Fibroblast of lung (primary cell): ENCODE results near the gene POLR2L.

ENCODE experiments used
- CTCF ChIP-seq, 2 donors: IDR thresholded peaks in 1 of 2; conservative IDR thresholded peaks in 1 of 2; 1 replicate in 1 of 2; 2 replicates in 1 of 2; pipeline ENCODE4 v1.5.1; 2011 to 2012; ENCODE audit warnings: low read length in 2 of 2, control low read depth in 1 of 2, inconsistent platforms in 1 of 2, low read depth in 1 of 2, mild to moderate bottlenecking in 1 of 2
- EZH2 ChIP-seq: IDR thresholded peaks from 2 replicates; pipeline ENCODE4 v1.5.1; 2012; ENCODE audit warnings: low read length, control low read depth, mild to moderate bottlenecking; ENCODE audit errors: missing control alignments

GRCh38 chr11:884578-885070 is 42.3 kb upstream of the POLR2L start:
- TF ChIP-seq CTCF (conservative IDR thresholded peaks at IDR 0.05 in 1 of 2, IDR thresholded peaks at IDR 0.05 in 1 of 2; ENCODE audit: low read depth in 1 of 2, low read length in 2 of 2) (no peak), EZH2 (no peak)
